ENCODE measurements around the gene BCAS3. TPM values are rescaled to one million over a fixed set of nuclear protein-coding genes. Genes with fewer than 3 reads are reported as not detected.
"Not testable (repeated sequence)": the region's sequence is repeated elsewhere in the genome, so short reads cannot be mapped to it uniquely, and the experiment has no call there.

The BCAS3 gene
- polyA plus RNA-seq, 6 donors from 2014 or later: 22.0 to 38.9 (median 24.5) TPM

DNA sequence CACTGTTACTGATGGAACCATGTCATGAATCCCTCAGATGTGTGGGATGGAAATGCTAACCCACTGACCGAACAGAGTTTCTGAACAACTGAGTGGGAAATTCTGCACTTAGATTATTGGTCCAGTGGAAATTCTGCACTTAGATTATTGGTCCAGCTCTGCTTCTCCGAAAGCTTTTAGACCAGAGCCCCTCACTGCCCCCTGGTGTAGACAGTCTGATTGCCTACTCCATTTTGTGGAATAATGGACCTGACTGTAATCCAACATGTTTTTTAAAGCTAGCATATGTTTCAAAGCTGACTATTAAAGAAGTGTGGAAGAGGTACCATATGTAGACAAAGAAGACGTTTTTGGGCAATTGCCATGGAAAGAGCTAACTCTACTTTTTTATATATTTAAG, 671.7 kb downstream of the BCAS3 start:
- H3K9me3 Mint-ChIP-seq: no peaks in the 10 kb centered on the region
- no peaks in the 10 kb centered on the region for H3K27me3 Mint-ChIP-seq
- no peak overlapping the region for H3K27ac Mint-ChIP-seq
- DNase-seq: no peak
- no peak overlapping the region for H3K4me3 Mint-ChIP-seq
- ATAC-seq (ENCODE audit: low read depth in 2 of 2): no peak
- no peaks in the 10 kb centered on the region for H3K4me1 Mint-ChIP-seq
- H3K36me3 Mint-ChIP-seq: no peaks in the 10 kb centered on the region

DNA sequence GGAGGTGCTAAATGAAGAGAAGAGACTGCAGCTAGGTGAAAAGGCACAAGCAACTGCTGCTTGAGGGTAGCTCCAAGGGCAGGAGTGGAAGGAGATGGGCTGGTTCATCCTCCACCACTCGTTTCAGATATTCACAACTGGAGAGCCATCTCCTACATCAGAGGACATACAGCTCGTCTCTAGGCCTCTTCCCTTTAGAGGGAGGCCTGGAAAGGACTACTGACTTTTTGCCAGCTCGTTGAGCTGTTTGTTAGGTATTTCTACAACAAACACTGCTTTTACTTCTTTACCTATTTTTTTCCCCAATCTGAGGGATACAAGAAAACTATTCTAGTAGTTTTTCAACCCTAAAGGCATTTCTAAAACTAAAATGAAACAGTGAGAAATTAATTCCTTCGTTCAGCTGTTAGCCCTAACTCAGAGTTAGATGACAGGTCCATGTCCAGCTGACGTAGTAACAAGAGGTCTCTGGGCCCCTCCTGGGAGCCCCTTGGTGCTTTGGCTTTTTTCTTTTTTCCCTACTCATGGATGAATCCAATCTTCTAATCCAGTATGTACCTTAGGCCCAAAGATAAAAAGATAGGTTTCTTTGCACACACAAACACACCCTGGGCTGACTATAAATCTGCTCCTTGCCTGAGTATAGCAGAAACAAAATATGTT, 674.2 kb downstream of the BCAS3 start:
- Mint-ChIP-seq H3K4me1 (no peaks in the 10 kb centered on the region), H3K27me3 (no peaks in the 10 kb centered on the region), H3K36me3 (no peaks in the 10 kb centered on the region), H3K4me3 (no peak overlapping the region), H3K27ac (no peak overlapping the region), H3K9me3 (no peaks in the 10 kb centered on the region)
- ATAC-seq (ENCODE audit: low read depth in 2 of 2): no peak
- DNase-seq: no peak

DNA sequence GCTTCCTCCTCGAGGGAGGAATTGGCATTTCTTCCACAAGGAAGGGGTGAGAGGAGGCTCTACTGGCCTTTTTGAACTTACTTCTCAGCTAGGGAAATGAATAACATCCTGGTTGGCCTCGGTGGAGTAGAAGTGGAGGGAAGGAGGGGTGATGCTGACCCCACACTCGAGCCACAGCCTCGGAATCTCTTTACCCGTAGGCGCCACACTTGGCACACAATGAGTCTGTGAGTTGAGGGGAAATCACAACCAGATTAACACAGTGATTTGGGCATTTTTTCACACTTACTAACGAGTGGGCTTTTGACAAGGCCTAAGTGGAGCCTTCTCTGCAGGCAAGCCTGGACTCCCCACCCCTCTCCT, 674.7 kb downstream of the BCAS3 start:
- ATAC-seq (ENCODE audit: low read depth in 2 of 2) (no peak), DNase-seq (no peak)
- no peaks in the 10 kb centered on the region for H3K9me3 Mint-ChIP-seq
- H3K4me1 Mint-ChIP-seq: no peaks in the 10 kb centered on the region
- H3K36me3 Mint-ChIP-seq: no peaks in the 10 kb centered on the region
- H3K4me3 Mint-ChIP-seq: no peak overlapping the region
- no peak overlapping the region for H3K27ac Mint-ChIP-seq
- no peaks in the 10 kb centered on the region for H3K27me3 Mint-ChIP-seq

DNA sequence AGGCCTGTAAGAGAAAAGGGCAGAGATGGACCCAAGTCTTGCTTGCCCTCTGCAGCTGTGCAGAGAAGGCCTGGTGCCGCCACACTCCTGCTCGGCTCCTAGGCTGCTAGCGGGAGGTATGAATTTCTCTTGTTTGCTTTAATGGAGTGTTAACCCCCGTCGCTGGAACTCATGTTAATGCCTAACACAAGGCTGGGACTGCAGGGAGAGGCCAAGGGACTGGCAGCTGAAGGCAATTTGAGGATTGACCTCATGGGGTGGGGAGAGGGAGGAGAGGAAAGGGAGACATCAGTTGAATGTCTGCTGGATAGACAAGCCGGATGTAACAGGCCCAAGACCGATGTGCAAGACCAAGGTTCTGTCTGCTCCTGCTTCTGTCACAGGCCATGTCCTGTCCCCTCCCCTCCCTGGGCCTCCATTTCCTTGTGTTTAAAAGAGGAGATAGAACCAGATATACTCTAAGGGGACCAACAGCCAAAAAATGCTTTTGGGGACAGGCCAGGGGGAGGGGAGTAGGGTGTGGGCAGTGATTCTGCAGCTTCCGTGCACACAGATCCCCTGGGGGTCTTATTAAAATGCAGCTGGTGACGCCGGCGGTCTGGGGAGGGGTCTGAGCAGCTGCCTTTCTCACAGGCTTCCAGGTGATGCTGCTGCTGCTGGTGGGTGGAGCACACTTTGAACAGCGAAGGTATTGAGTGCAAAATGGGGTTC, 675.3 kb downstream of the BCAS3 start:
- no peaks in the 10 kb centered on the region for H3K36me3 Mint-ChIP-seq
- DNase-seq (no peak), ATAC-seq (ENCODE audit: low read depth in 2 of 2) (no peak)
- no peaks in the 10 kb centered on the region for H3K9me3 Mint-ChIP-seq
- H3K27ac Mint-ChIP-seq: peak overlapping the region in 1 of 6 donors; percentile 62
- H3K27me3 Mint-ChIP-seq: no peaks in the 10 kb centered on the region
- peak overlapping the region in 1 of 8 donors; percentile 29 for H3K4me3 Mint-ChIP-seq
- H3K4me1 Mint-ChIP-seq: no peaks in the 10 kb centered on the region

DNA sequence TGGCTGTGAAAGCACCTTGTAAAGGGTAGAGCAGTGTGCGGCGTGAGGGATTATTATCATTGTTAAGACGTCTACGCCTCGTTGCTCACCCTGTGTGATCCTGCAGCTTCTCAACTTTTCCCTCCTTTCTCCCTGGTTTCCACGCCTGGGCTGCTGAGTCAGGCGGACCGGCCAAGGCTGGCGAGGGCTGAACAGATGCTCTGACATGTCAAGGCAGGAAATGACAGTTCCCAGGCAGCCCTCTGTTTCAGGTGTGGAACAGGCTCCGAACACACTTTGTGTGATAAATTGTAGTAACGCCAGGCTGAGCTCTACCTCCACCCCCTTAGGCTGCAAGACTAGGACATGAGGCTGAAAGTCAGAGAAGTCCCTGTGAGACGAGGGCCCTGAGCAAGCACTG, 676.0 kb downstream of the BCAS3 start:
- H3K27me3 Mint-ChIP-seq: no peaks in the 10 kb centered on the region
- no peaks in the 10 kb centered on the region for H3K9me3 Mint-ChIP-seq
- no peak overlapping the region for H3K27ac Mint-ChIP-seq
- DNase-seq (no peak), ATAC-seq (ENCODE audit: low read depth in 2 of 2) (no peak)
- no peaks in the 10 kb centered on the region for H3K4me1 Mint-ChIP-seq
- no peaks in the 10 kb centered on the region for H3K36me3 Mint-ChIP-seq
- peak overlapping the region in 1 of 8 donors; percentile 29 for H3K4me3 Mint-ChIP-seq

DNA sequence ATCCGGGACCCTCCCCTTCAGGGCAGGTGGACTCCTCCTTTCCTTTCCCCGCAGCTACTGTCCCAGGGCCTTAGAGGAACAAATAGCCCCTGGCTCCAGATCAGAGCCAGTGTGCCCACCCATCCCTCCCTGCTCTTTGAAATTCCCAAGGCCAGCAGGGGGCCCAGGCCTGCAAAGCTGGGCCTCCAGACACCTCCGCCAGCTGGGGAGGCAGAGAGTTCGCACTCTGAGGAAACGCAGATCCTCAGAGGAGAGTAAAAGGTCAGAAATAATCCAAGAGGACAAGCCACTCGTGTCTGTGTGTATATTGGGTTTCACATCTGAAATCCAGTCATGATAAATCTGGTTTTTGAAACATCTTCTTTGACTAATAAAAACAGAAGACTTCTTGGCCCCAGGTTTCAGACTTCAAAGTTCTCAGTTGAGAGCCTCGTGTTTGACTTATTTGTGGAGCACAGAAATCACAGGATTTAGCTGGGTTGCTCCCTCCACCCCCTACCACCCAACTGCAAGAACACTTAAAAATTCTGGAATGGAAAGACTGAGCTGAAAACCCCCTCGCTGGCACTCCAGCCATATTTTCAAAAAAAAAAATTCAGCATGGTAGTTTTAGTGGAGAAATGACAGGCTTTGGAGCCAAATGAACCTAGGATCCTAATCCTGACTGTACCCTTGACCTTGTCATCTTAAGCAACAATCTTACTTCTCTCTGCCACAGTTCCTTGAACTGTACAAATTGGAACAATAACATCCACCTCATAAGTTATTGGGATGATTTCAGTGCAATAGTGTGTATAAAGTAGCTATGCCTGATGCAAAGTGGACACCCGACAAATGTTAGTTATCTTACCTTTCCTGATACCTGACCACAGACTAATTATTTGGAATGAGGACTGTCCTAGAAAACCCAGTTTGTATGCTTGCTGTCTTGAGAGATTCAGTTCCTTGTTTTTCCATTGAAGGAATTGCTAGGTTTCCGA, 677.5 kb downstream of the BCAS3 start:
- Mint-ChIP-seq H3K27ac (peak overlapping the region in 2 of 6 donors; percentile 6 to 9), H3K4me3 (no peak overlapping the region), H3K9me3 (no peaks in the 10 kb centered on the region), H3K36me3 (no peaks in the 10 kb centered on the region), H3K4me1 (no peaks in the 10 kb centered on the region), H3K27me3 (no peaks in the 10 kb centered on the region)
- ATAC-seq (ENCODE audit: low read depth in 2 of 2) (no peak), DNase-seq (no peak)

DNA sequence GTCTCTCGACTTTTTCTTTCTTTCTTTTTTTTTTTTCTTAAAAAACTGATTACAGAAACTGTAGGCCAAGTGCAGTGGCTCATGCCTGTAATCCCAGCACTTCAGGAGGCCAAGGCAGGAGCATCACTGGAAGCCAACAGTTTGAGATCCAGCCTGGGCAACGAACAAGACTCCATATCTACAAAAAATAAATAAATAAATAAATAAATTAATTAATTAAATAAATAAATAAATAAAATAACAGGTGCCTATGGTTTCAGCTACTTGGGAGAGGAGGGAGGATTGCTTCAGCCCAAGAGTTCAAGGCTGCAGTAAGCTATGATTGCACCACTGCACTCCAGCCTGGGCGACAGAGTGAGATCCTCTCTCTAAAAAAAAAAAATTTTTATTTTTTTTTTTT, 679.4 kb downstream of the BCAS3 start:
- ATAC-seq (ENCODE audit: low read depth in 2 of 2); DNase-seq; H3K9me3 Mint-ChIP-seq; H3K4me3 Mint-ChIP-seq; H3K36me3 Mint-ChIP-seq; H3K4me1 Mint-ChIP-seq; H3K27ac Mint-ChIP-seq; H3K27me3 Mint-ChIP-seq: not testable (repeated sequence)

DNA sequence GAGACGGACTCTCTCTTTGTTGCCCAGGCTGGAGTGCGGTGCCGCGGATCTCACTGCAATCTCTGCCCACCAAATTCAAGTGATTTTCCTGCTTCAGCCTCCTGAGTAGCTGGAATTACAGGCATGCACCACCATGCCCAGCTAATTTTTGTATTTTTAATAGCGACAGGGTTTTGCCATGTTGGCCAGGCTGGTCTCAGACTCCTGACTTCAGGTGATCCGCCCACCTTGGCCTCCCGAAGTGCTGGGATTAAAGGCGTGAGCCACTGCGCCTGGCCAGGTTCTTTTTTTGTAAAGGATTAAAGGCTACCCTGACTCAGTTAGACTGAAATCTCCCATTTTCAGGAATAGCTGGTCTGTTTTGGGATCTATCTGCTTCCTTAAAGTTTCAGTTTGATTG, 681.9 kb downstream of the BCAS3 start:
- H3K4me1 Mint-ChIP-seq; H3K27ac Mint-ChIP-seq; ATAC-seq (ENCODE audit: low read depth in 2 of 2); H3K27me3 Mint-ChIP-seq; DNase-seq; H3K4me3 Mint-ChIP-seq; H3K9me3 Mint-ChIP-seq; H3K36me3 Mint-ChIP-seq: not testable (repeated sequence)

DNA sequence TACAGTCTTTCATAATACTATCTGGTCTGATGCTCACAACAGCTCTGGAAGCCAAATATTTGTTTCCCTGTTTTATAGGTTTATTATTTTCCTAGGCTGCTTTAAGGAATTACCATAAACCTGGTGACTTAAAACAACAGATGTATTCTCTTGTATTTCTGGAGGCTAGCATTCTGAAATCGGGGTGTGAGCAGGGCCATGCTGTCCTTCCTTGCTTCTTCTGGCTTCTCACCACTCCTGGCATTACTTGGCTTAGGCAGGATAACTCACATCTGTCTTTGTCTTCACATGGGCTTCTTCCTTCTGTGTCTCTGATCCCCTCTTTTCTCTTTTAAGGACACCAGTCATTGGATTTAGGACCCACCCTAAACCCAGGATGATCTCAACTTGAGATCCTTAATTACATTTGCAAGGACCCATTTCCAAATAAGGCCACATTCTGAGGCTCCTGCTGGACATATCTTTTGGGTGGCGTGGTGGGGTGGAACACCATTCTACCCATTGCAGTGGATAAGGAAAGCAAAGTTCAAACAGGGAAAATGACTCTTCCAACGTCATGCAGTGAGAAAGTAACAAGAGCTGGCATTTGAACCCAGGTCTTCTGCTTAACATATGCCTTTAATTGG, 682.8 kb downstream of the BCAS3 start:
- H3K4me3 Mint-ChIP-seq: no peak overlapping the region
- H3K9me3 Mint-ChIP-seq: no peaks in the 10 kb centered on the region
- H3K4me1 Mint-ChIP-seq: no peaks in the 10 kb centered on the region
- no peaks in the 10 kb centered on the region for H3K36me3 Mint-ChIP-seq
- ATAC-seq (ENCODE audit: low read depth in 2 of 2): no peak
- no peak overlapping the region for H3K27ac Mint-ChIP-seq
- H3K27me3 Mint-ChIP-seq: no peaks in the 10 kb centered on the region
- no peak for DNase-seq

DNA sequence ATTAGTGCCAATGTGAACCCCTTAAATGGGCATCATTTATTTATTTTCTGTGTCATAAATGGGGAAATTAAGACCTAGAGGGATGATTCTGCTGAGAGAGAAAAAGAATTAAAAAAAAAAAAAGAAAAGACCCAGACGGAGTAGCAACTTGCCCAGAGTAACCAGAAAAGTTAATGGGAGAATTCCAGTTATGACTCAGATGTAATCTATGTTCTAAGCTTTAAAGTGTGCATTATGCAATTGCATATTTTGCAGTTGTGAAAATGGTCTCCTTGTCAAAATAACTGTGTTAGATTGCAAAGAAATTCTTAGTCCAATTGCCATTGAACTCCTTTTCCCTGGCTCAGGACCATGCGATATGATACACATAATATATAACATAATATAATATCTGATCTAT, 683.4 kb downstream of the BCAS3 start:
- no peak for ATAC-seq (ENCODE audit: low read depth in 2 of 2)

DNA sequence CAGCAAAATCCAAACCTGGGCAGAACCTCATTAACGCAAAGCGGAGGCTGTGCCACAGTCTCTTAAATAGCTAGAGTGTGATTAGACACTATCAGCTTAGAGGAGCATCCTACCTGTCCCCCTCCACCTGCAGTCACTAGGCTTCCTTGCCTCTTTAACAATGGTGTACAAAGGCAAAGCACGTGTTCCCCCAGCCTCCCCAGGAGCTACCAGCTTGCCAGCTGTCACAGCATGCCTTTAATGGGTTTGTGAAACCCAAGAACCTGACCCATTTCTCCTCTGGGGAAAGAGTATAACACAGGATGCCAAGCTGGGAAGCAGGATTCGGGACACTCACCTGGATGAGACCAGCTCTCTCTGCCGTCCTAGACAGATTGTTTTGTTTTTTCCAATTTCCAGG, 684.7 kb downstream of the BCAS3 start:
- no peaks in the 10 kb centered on the region for H3K36me3 Mint-ChIP-seq
- H3K4me3 Mint-ChIP-seq: no peak overlapping the region
- ATAC-seq (ENCODE audit: low read depth in 2 of 2): no peak
- no peak overlapping the region for H3K27ac Mint-ChIP-seq
- DNase-seq: no peak
- H3K27me3 Mint-ChIP-seq: no peaks in the 10 kb centered on the region
- no peaks in the 10 kb centered on the region for H3K4me1 Mint-ChIP-seq
- no peaks in the 10 kb centered on the region for H3K9me3 Mint-ChIP-seq

More for the DNA sequence above, 683.4 kb downstream of the BCAS3 start:
- Mint-ChIP-seq H3K4me1 (no peaks in the 10 kb centered on the region), H3K36me3 (no peaks in the 10 kb centered on the region), H3K9me3 (no peaks in the 10 kb centered on the region), H3K27me3 (no peaks in the 10 kb centered on the region), H3K27ac (no peak overlapping the region), H3K4me3 (no peak overlapping the region)
- DNase-seq: no peak

DNA sequence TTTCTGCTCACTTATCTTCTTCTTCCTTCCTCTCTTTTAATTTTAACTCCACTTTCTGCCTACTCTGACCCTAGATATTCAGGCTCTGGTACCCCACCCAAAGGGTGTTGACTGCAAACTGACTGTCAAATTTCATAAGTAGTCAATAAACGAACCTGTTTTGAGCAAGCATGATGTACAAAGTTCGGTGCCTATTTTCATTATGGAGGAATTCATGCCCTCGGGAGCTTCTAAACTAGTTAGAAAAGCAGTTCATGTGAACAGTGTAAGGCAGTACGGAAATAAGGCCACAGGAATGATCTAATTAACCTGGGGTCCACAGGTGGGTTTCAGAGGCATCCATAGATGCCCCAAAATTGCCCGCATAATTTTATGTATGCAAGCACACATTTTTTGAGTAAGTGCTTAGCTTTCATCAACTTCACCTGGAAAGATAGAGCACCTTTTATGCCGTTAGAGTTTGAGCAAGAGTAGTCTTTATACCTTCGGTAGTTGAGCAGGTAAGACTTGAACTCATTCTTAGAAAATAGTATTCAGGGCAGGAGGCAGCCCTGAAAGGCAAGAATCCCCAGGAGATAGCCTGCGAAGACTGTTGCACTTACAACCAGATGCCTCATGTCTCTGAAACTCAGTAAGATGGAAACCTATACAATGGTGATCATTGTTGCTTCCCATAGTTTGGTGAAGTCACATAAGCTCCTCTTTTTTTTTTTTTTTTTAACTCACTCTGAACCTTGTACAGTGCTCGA, 685.4 kb downstream of the BCAS3 start:
- no peaks in the 10 kb centered on the region for H3K4me1 Mint-ChIP-seq
- no peak overlapping the region for H3K4me3 Mint-ChIP-seq
- DNase-seq (no peak), ATAC-seq (ENCODE audit: low read depth in 2 of 2) (no peak)
- H3K9me3 Mint-ChIP-seq: no peaks in the 10 kb centered on the region
- no peaks in the 10 kb centered on the region for H3K27me3 Mint-ChIP-seq
- no peaks in the 10 kb centered on the region for H3K36me3 Mint-ChIP-seq
- no peak overlapping the region for H3K27ac Mint-ChIP-seq
